Posterior vena cava (tissue), 2 donors: ENCODE data around the gene SNRNP48. TPM values are rescaled to one million over a fixed set of nuclear protein-coding genes. Genes with fewer than 3 reads are reported as not detected.

Experiments used
- total RNA-seq, 2 donors: library from RNA; stranded (reverse); fragmentation: NEBNext Ultra II Directional; extraction: Animal tissue kit (Norgen Biotek cat#: 25700); gene quantifications; one replicate each; pipeline ENCODE4 v1.2.1, GENCODE V29; 2021
- donor health status: DM: yes; HTN: yes; CAD: no.
- donor health status: DM: yes; HTN: yes; CAD: no.

The SNRNP48 gene
- total RNA-seq, 2 donors from 2014 or later, result 8.9 to 10.0 TPM

Other genes starting within 250 kb of the SNRNP48 start
- gene CAGE1, start 200.5 kb upstream of the SNRNP48 start, total RNA-seq, result not detected
- 10 to 100 TPM; 18.9 to 20.7 TPM for gene RIOK1, start 200.4 kb upstream of the SNRNP48 start, total RNA-seq
- 1 to 10 TPM; 3.0 to 3.4 TPM for gene DSP, start 48.5 kb upstream of the SNRNP48 start, total RNA-seq
- gene BMP6, start 135.9 kb downstream of the SNRNP48 start, total RNA-seq, result 1 to 10 TPM; 2.0 to 5.7 TPM